H9 (cell line): ENCODE measurements around the gene DHRS9. TPM values are rescaled to one million over a fixed set of nuclear protein-coding genes. Genes with fewer than 3 reads are reported as not detected.

ENCODE experiments used
- DNase-seq: peaks from one replicate; pipeline ENCODE4 v3.0.0-alpha.2; 2017
- H2AFZ ChIP-seq: one replicate; pipeline ENCODE4 v1.6.1; 2013; ENCODE audit warnings: mild to moderate bottlenecking, low read length, control low read depth, moderate library complexity
- H2AK5ac ChIP-seq: 2 replicates; pipeline ENCODE4 v1.6.1; 2013; ENCODE audit warnings: low read length, control low read depth, mixed read lengths; ENCODE audit not compliant: insufficient read length
- H2BK120ac ChIP-seq: one replicate; pipeline ENCODE4 v1.6.1; 2013; ENCODE audit warnings: low read depth, mild to moderate bottlenecking, low read length, control low read depth, inconsistent platforms; ENCODE audit not compliant: poor library complexity, severe bottlenecking
- H2BK12ac ChIP-seq: 2 replicates; pipeline ENCODE4 v1.6.1; 2013; ENCODE audit warnings: low read length, control low read depth, mixed read lengths, low read depth; ENCODE audit not compliant: insufficient read length
- H2BK15ac ChIP-seq: 2 replicates; pipeline ENCODE4 v1.6.1; 2013; ENCODE audit warnings: low read depth, low read length, control low read depth
- H2BK20ac ChIP-seq: one replicate; pipeline ENCODE4 v1.6.1; 2013; ENCODE audit warnings: low read depth, mild to moderate bottlenecking, low read length, control low read depth, inconsistent platforms; ENCODE audit not compliant: poor library complexity, severe bottlenecking
- H2BK5ac ChIP-seq: 2 replicates; pipeline ENCODE4 v1.6.1; 2013; ENCODE audit warnings: low read length, control low read depth, mixed read lengths; ENCODE audit not compliant: insufficient read length
- H3K14ac ChIP-seq: 2 replicates; pipeline ENCODE4 v1.6.1; 2013; ENCODE audit warnings: low read length, control low read depth; ENCODE audit not compliant: insufficient read depth
- H3K18ac ChIP-seq: 2 replicates; pipeline ENCODE4 v1.6.1; 2013; ENCODE audit warnings: low read depth, mild to moderate bottlenecking, mixed read lengths, low read length, control low read depth; ENCODE audit not compliant: insufficient read length
- H3K23ac ChIP-seq: 2 replicates; pipeline ENCODE4 v1.6.1; 2013; ENCODE audit warnings: low read length, control low read depth, mixed read lengths, low read depth; ENCODE audit not compliant: insufficient read length
- H3K23me2 ChIP-seq: 2 replicates; pipeline ENCODE4 v1.6.1; 2013; ENCODE audit warnings: low read depth, mild to moderate bottlenecking, mixed read lengths, low read length, control low read depth; ENCODE audit not compliant: insufficient read length, poor library complexity, severe bottlenecking
- H3K27ac ChIP-seq: 2 replicates; pipeline ENCODE4 v1.5.1; 2013; ENCODE audit warnings: low read length, control low read depth, mixed read lengths, low read depth; ENCODE audit not compliant: insufficient read length
- H3K27me3 ChIP-seq: 2 replicates; pipeline ENCODE4 v1.6.1; 2013; ENCODE audit warnings: low read length, control low read depth, inconsistent platforms; ENCODE audit not compliant: insufficient read depth
- H3K4ac ChIP-seq: 2 replicates; pipeline ENCODE4 v1.6.1; 2013; ENCODE audit warnings: low read depth, mild to moderate bottlenecking, control low read depth, inconsistent platforms, low read length, moderate library complexity
- H3K4me1 ChIP-seq: 2 replicates; pipeline ENCODE4 v1.6.1; 2013; ENCODE audit warnings: low read length, control low read depth, inconsistent platforms; ENCODE audit not compliant: insufficient read depth
- H3K4me2 ChIP-seq: 2 replicates; pipeline ENCODE4 v1.6.1; 2013; ENCODE audit warnings: low read length, control low read depth, mixed read lengths; ENCODE audit not compliant: insufficient read length, insufficient read depth
- H3K56ac ChIP-seq: 2 replicates; pipeline ENCODE4 v1.6.1; 2013; ENCODE audit warnings: low read depth, mild to moderate bottlenecking, mixed read lengths, low read length, control low read depth; ENCODE audit not compliant: insufficient read length
- H3K79me1 ChIP-seq: 2 replicates; pipeline ENCODE4 v1.6.1; 2013; ENCODE audit warnings: low read depth, mild to moderate bottlenecking, moderate library complexity, low read length, control low read depth, inconsistent platforms; ENCODE audit not compliant: insufficient read depth, poor library complexity, severe bottlenecking
- H3K79me2 ChIP-seq: 2 replicates; pipeline ENCODE4 v1.6.1; 2013; ENCODE audit warnings: low read length, control low read depth, inconsistent platforms; ENCODE audit not compliant: insufficient read depth
- H3K9ac ChIP-seq: 2 replicates; pipeline ENCODE4 v1.6.1; 2013; ENCODE audit warnings: low read length, control low read depth, mixed read lengths; ENCODE audit not compliant: insufficient read length; ENCODE audit errors: extremely low read depth
- H3K9me3 ChIP-seq: one replicate; pipeline ENCODE4 v1.6.1; 2013; ENCODE audit warnings: low read depth, low read length, inconsistent platforms; ENCODE audit not compliant: control insufficient read depth
- H3T11ph ChIP-seq: one replicate; pipeline ENCODE4 v1.6.1; 2013; ENCODE audit warnings: mild to moderate bottlenecking, low read length, control low read depth, inconsistent platforms
- H4K20me1 ChIP-seq: one replicate; pipeline ENCODE4 v1.6.1; 2013; ENCODE audit not compliant: control insufficient read depth, insufficient read length, insufficient read depth
- H4K5ac ChIP-seq: 2 replicates; pipeline ENCODE4 v1.6.1; 2013; ENCODE audit warnings: low read depth, mild to moderate bottlenecking, mixed read lengths, low read length, control low read depth; ENCODE audit not compliant: insufficient read length
- H4K8ac ChIP-seq: replicated peaks from 2 replicates; pipeline ENCODE4 v1.6.1; 2013; ENCODE audit warnings: low read length, control low read depth, mixed read lengths, low read depth; ENCODE audit not compliant: insufficient read length
- H4K91ac ChIP-seq: 2 replicates; pipeline ENCODE4 v1.6.1; 2013; ENCODE audit warnings: low read depth, mild to moderate bottlenecking, moderate library complexity, mixed read lengths, low read length, control low read depth; ENCODE audit not compliant: insufficient read length
- H3K27ac Mint-ChIP-seq, 3 experiments: 2 replicates in 2 of 3; 3 replicates in 1 of 3; pipeline ENCODE4 v1.8.0; 2020 to 2021; ENCODE audit warnings: mixed read lengths in 3 of 3, mild to moderate bottlenecking in 1 of 3, moderate library complexity in 1 of 3
- H3K27me3 Mint-ChIP-seq: 2 replicates; pipeline ENCODE4 v1.8.0; 2021; ENCODE audit warnings: low read depth, mild to moderate bottlenecking, moderate library complexity, mixed read lengths
- H3K36me3 Mint-ChIP-seq, 3 experiments: 2 replicates in 2 of 3; 3 replicates in 1 of 3; pipeline ENCODE4 v1.8.0; 2020 to 2021; ENCODE audit warnings: low read depth in 3 of 3, mixed read lengths in 3 of 3; ENCODE audit not compliant: insufficient read depth in 1 of 3
- H3K4me1 Mint-ChIP-seq, 2 experiments: 2 replicates each; pipeline ENCODE4 v1.8.0; 2020; ENCODE audit warnings: mixed read lengths in 2 of 2
- H3K4me3 Mint-ChIP-seq, 2 experiments: 2 replicates in 1 of 2; 3 replicates in 1 of 2; pipeline ENCODE4 v1.8.0; 2020 to 2021; ENCODE audit warnings: mild to moderate bottlenecking in 2 of 2, mixed read lengths in 2 of 2, moderate library complexity in 1 of 2
- H3K9me3 Mint-ChIP-seq, 2 experiments: 2 replicates in 1 of 2; 3 replicates in 1 of 2; pipeline ENCODE4 v1.8.0; 2020; ENCODE audit warnings: mild to moderate bottlenecking in 2 of 2, mixed read lengths in 2 of 2, moderate library complexity in 1 of 2
- WGBS: extraction: QIAGEN DNeasy Blood & Tissue Kit; methylation state at CpG from one replicate; pipeline ENCODE4 v1.1.7; 2013; ENCODE audit warnings: missing lambda C conversion rate, low lambda C conversion rate, mixed read lengths; ENCODE audit not compliant: insufficient read length; ENCODE audit errors: extremely low coverage; 5-methylcytosine and 5-hydroxymethylcytosine counted together
- total RNA-seq: library from RNA; stranded (reverse); gene quantifications from 2 replicates; pipeline ENCODE4 v1.2.1, GENCODE V29; 2021
- TF ChIP-seq, protein P1 (sequence below): fragments of 200-600 bp; sonication (generic); conservative IDR thresholded peaks from 3 replicates; pipeline ENCODE4 v1.8.0; 2021; ENCODE audit warnings: antibody characterized with exemption, mild to moderate bottlenecking

The DHRS9 gene
- total RNA-seq, 1 experiment from 2014 or later, result not detected

GRCh38 chr2:169029341-169029740 lies 40.0 kb upstream of the DHRS9 start:
- Histone ChIP-seq H3K23me2 (no peaks in the 10 kb centered on the region), H4K5ac (no peak overlapping the region), H4K91ac (no peak overlapping the region), H3T11ph (no peak overlapping the region), H3K14ac (no peak overlapping the region), H4K20me1 (no peaks in the 10 kb centered on the region), H3K18ac (no peak overlapping the region), H3K9me3 (no peaks in the 10 kb centered on the region), H2AFZ (no peak overlapping the region), H3K79me1 (no peaks in the 10 kb centered on the region), H2BK120ac (no peak overlapping the region), H3K27me3 (no peaks in the 10 kb centered on the region), H3K79me2 (no peaks in the 10 kb centered on the region), H3K9ac (no peak overlapping the region), H3K23ac (no peak overlapping the region), H4K8ac (no peak overlapping the region), H3K56ac (no peak overlapping the region), H2BK20ac (no peak overlapping the region), H2BK12ac (no peak overlapping the region), H2BK15ac (no peak overlapping the region), H3K4me2 (no peak overlapping the region), H2BK5ac (no peak overlapping the region), H3K4ac (no peak overlapping the region), H2AK5ac (no peak overlapping the region), H3K4me1 (no peaks in the 10 kb centered on the region), H3K27ac (no peak overlapping the region)
- Mint-ChIP-seq H3K27ac (no peak overlapping the region), H3K4me1 (peaks cover 3 to 11% of the 10 kb centered on the region in 2 experiments; a peak in 3 of 4 replicates), H3K27me3 (no peaks in the 10 kb centered on the region), H3K36me3 (no peaks in the 10 kb centered on the region), H3K4me3 (no peak overlapping the region), H3K9me3 (no peaks in the 10 kb centered on the region)
- TF ChIP-seq, protein P1, sequence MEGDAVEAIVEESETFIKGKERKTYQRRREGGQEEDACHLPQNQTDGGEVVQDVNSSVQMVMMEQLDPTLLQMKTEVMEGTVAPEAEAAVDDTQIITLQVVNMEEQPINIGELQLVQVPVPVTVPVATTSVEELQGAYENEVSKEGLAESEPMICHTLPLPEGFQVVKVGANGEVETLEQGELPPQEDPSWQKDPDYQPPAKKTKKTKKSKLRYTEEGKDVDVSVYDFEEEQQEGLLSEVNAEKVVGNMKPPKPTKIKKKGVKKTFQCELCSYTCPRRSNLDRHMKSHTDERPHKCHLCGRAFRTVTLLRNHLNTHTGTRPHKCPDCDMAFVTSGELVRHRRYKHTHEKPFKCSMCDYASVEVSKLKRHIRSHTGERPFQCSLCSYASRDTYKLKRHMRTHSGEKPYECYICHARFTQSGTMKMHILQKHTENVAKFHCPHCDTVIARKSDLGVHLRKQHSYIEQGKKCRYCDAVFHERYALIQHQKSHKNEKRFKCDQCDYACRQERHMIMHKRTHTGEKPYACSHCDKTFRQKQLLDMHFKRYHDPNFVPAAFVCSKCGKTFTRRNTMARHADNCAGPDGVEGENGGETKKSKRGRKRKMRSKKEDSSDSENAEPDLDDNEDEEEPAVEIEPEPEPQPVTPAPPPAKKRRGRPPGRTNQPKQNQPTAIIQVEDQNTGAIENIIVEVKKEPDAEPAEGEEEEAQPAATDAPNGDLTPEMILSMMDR, result no peak
- no CpG with 5 or more reads among the region's 5 CpGs for WGBS
- no peak for DNase-seq
